SK-N-MC (cell line): ENCODE data around the gene AOX1.
"Not testable (repeated sequence)": the region's sequence is repeated elsewhere in the genome, so short reads cannot be mapped to it uniquely, and the experiment has no call there.

Experiments
- DNase-seq: peaks from one replicate; pipeline ENCODE4 v3.0.0-alpha.2; 2011; ENCODE audit warnings: low read depth, low spot score
- H3K27ac ChIP-seq: fragments of 200-600 bp; sonication (generic); 2 replicates; pipeline ENCODE4 v1.5.1; 2016; ENCODE audit warnings: mixed run types
- H3K36me3 ChIP-seq: fragments of 200-600 bp; sonication (generic); 2 replicates; pipeline ENCODE4 v1.6.1; 2017; ENCODE audit warnings: antibody characterized with exemption, low read length, mixed read lengths; ENCODE audit not compliant: insufficient read depth
- H3K4me3 ChIP-seq: fragments of 200-600 bp; sonication (generic); 2 replicates; pipeline ENCODE4 v1.5.1; 2016
- H3K9ac ChIP-seq: fragments of 200-600 bp; sonication (generic); 2 replicates; pipeline ENCODE4 v1.8.0; 2017; ENCODE audit warnings: mixed run types, mixed read lengths; ENCODE audit not compliant: insufficient read length
- H3K9me3 ChIP-seq: fragments of 200-600 bp; sonication (generic); 2 replicates; pipeline ENCODE4 v1.6.1; 2017; ENCODE audit warnings: low read depth, mild to moderate bottlenecking, antibody characterized with exemption, low read length, moderate library complexity, mixed read lengths
- EZH2 ChIP-seq: fragments of 200-600 bp; sonication (generic); IDR thresholded peaks from one replicate; pipeline ENCODE4 v1.6.1; 2017; ENCODE audit warnings: antibody characterized with exemption
- FOXP2 ChIP-seq: optimal IDR thresholded peaks from 2 replicates; pipeline ENCODE3; 2011; ENCODE audit warnings: mild to moderate bottlenecking, moderate library complexity; ENCODE audit not compliant: insufficient read depth; ENCODE audit errors: extremely low read length, control extremely low read depth
- POLR2AphosphoS5 ChIP-seq: IDR thresholded peaks from 2 replicates; pipeline ENCODE4 v1.6.1; 2012; ENCODE audit warnings: mild to moderate bottlenecking, low read depth, low read length, borderline replicate concordance

AOX1 gene

GRCh38 chr2:200703127-200703925, 117.5 kb downstream of the AOX1 start:
- peak; percentile 85 for DNase-seq
- Histone ChIP-seq H3K4me3 (peak overlapping the region; percentile 31; the same call in 1 of the 2 replicates), H3K9me3 (no peaks in the 10 kb centered on the region), H3K36me3 (no peaks in the 10 kb centered on the region), H3K27ac (peak overlapping the region; percentile 77), H3K9ac (no peak overlapping the region)
- TF ChIP-seq POLR2AphosphoS5 (no peak), FOXP2 (no peak), EZH2 (no peak)

GRCh38 chr2:200703926-200704637, 118.3 kb downstream of the AOX1 start:
- TF ChIP-seq FOXP2 (no peak), POLR2AphosphoS5 (no peak), EZH2 (no peak)
- DNase-seq: no peak
- no peaks in the 10 kb centered on the region for H3K9me3 ChIP-seq
- no peaks in the 10 kb centered on the region for H3K36me3 ChIP-seq
- no peak overlapping the region for H3K4me3 ChIP-seq
- no peak overlapping the region for H3K9ac ChIP-seq
- H3K27ac ChIP-seq: no peak overlapping the region

DNA sequence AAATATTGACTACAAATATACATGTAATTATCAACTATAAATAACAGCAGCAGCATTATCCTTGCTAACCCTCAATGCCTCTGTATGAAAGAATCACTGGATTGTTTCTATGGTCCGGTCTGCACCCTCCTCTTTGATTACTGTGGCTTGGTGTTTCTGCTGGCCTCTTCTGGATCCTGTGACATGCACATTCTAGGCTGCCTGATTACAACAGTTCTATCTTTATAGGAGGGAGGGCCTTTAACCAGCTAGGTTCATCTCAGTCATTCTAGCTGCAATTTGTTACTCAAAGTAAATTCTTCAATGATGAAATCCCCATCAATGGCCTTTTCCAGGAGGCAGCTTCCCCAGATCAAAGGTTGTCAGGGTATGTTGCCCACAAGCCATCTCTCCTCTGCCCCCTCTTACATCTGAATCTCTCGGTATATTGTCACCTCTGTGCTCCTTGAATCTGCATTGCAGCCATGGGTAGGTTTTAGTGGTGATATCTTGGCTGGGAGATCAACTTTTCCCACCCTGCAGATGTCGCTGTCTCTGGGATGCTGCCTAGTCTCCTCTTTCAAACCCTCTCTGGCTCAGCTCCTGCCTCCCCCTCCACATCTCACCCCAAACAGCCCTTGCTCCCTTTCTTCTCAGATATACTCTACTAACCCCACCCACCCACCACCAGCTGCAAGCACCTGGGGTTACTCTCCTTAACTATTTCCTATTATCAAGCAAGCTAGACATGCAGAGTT, 119.7 kb downstream of the AOX1 start:
- H3K4me3 ChIP-seq: peak overlapping the region; percentile 10; the same call in 1 of the 2 replicates
- no peaks in the 10 kb centered on the region for H3K36me3 ChIP-seq
- TF ChIP-seq POLR2AphosphoS5: no peak
- no peak for TF ChIP-seq FOXP2
- TF ChIP-seq EZH2: no peak
- no peak for DNase-seq
- no peaks in the 10 kb centered on the region for H3K9me3 ChIP-seq
- H3K9ac ChIP-seq: no peak overlapping the region
- no peak overlapping the region for H3K27ac ChIP-seq

- no peak for DNase-seq
- TF ChIP-seq FOXP2 (no peak), EZH2 (no peak), POLR2AphosphoS5 (no peak)
Observed at GRCh38 chr2:200708943-200709342, 123.1 kb downstream of the AOX1 start.

DNA sequence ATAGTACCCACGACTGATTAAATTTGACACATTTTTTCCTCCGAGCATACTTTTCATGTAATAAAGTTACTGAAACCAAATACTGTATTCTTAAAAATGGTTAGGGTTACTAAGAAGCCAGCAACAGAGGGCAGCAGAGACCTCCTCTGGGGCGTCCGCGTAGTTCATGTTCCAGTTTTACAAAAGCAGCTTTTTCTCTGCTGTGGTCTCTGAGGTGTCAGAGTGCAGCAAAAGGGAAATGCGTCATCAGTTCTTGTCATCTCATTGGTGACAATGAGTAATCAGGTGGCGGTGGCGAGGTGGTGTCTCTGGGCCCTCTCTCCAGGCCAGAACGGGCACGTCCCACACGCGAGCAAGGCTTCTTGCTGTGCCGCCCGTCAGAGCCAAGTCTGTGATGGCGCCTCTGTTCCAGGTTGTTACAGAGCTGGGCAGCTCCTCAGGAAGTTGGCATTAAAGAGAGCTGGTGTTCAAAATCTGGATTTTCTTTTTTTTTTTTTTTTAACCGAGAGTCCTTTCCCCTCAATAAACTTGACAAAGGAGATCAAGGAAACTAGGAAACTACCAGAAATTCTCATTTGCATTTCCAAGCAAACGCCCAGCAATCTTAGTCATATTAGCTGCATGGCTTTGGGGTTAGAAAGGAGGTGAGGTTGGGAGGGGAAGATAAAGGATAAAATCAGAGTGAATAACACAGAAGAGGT, 127.3 kb downstream of the AOX1 start:
- Histone ChIP-seq H3K27ac (peak overlapping the region; percentile 43), H3K9ac (peak overlapping the region; percentile 63), H3K9me3 (no peaks in the 10 kb centered on the region), H3K4me3 (peak overlapping the region; percentile 48), H3K36me3 (no peaks in the 10 kb centered on the region)
- DNase-seq: peak; percentile 78
- TF ChIP-seq POLR2AphosphoS5: peak; percentile 64; the same call in 1 of the 2 replicates
- no peak for TF ChIP-seq FOXP2

More at GRCh38 chr2:200708943-200709342, 123.1 kb downstream of the AOX1 start:
- H3K27ac ChIP-seq: no peak overlapping the region
- H3K9me3 ChIP-seq: no peaks in the 10 kb centered on the region
- H3K9ac ChIP-seq: no peak overlapping the region
- H3K36me3 ChIP-seq: no peaks in the 10 kb centered on the region
- H3K4me3 ChIP-seq: no peak overlapping the region

DNA sequence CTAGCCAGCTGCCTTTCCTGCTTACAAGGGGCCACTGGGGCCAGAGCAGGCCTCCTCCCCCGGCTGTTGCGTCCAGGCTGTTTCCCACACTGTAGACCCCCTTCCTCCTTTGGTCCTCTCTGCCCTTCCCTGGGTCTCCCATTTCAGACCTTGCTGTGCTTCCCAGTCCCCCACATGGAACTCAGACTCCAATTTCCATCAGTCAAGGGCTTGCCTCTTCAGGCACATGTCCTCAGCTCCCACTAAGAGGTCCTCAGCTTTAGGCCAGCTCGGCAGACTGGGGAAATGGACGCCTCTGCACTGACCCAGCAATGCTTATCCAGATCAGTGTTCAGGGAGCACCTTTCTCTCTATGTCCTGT, 127.9 kb downstream of the AOX1 start:
- Histone ChIP-seq H3K36me3 (no peaks in the 10 kb centered on the region), H3K4me3 (no peak overlapping the region), H3K9ac (no peak overlapping the region), H3K27ac (0 out of 2 replicates have a peak overlapping the region, but pooled peaks have one; percentile 43), H3K9me3 (no peaks in the 10 kb centered on the region)
- TF ChIP-seq POLR2AphosphoS5: no peak
- no peak for TF ChIP-seq FOXP2
- TF ChIP-seq EZH2: no peak
- no peak for DNase-seq

GRCh38 chr2:200715014-200715413, 129.2 kb downstream of the AOX1 start:
- H3K9ac ChIP-seq, H3K27ac ChIP-seq, H3K36me3 ChIP-seq, H3K4me3 ChIP-seq, H3K9me3 ChIP-seq, DNase-seq: not testable (repeated sequence)

GRCh38 chr2:200716386-200716785, 130.6 kb downstream of the AOX1 start:
- DNase-seq: no peak
- no peak overlapping the region for H3K4me3 ChIP-seq
- H3K27ac ChIP-seq: no peak overlapping the region
- no peak overlapping the region for H3K9ac ChIP-seq
- no peaks in the 10 kb centered on the region for H3K36me3 ChIP-seq
- H3K9me3 ChIP-seq: no peaks in the 10 kb centered on the region
- TF ChIP-seq FOXP2 (no peak), POLR2AphosphoS5 (no peak), EZH2 (no peak)
